ENCODE results near the gene CDY2B. TPM values are rescaled to one million over a fixed set of nuclear protein-coding genes. Genes with fewer than 3 reads are reported as not detected.
"Not testable (repeated sequence)": the region's sequence is repeated elsewhere in the genome, so short reads cannot be mapped to it uniquely, and the experiment has no call there.

The CDY2B gene, protein sequence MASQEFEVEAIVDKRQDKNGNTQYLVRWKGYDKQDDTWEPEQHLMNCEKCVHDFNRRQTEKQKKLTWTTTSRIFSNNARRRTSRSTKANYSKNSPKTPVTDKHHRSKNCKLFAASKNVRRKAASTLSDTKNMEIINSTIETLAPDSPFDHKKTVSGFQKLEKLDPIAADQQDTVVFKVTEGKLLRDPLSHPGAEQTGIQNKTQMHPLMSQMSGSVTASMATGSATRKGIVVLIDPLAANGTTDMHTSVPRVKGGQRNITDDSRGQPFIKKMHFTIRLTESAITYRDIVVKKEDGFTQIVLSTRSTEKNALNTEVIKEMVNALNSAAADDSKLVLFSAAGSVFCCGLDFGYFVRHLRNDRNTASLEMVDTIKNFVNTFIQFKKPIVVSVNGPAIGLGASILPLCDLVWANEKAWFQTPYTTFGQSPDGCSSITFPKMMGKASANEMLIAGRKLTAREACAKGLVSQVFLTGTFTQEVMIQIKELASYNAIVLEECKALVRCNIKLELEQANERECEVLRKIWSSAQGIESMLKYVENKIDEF
- total RNA-seq = not detected in 2 replicates

DNA sequence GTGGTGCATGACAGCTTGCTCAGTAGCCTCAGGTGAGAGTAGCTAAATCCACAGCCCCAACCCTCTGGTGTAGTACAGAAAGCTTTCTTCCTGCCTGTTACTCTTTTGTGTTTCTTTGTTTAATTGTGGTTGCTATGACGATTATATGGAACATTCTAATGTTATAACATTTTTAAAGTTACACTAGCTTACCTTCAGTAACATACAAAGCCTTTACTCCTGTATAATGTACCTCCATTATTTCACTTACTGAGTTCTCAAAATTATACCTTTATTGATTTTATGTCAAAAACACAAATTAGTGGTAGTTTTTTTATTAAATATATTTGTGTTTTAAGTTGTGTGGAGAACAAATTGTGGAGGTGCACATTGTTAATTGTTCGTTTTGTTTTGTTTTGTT is at the start of gene CDY2B:
CDY2B (minus strand) TSS at position 101 of the 400 bp plus-strand sequence. CDS start 328 bp downstream, outside the sequence.
- not testable (repeated sequence) for DNase-seq (ENCODE audit: low read depth in 2 of 2)

DNA sequence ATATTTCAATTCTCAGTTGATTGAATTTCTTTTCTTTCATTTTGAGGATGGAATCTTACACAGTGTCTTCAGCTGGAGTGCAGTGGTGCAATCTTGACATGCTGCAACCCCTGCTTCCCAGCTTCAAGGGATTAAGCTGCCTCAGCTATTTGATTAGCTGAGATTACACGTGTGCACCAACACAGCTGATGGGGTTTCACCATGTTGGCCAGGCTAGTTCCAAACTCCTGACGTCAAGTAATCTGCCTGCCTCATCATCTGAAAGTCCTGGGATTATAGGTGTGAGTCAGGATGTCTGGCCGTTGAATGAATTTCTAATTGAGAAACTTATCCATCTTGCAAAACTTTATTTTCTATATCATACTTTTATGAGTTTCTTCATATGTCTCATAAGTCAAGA is 28.0 kb upstream of the CDY2B start:
- not testable (repeated sequence) for DNase-seq (ENCODE audit: low read depth in 2 of 2)

DNA sequence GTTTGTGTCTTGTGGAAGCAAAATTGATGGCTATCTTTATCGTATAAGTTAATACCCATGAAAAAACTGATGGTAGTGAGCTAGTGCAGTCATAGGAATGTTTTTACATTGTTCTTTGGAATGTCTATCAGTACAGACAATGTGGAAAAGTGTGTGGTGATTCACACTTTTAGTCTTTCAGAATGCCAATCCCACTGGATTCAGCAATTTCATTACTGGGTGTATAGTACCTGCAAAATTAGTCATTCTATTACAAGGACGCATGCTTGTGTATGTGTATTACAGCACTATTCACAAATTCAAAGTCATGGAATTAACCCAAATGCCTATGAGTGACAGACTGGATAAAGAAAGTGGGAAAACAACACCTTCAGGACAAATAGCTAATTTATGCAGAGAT is 27.3 kb upstream of the CDY2B start:
- DNase-seq (ENCODE audit: low read depth in 2 of 2) = not testable (repeated sequence)

DNA sequence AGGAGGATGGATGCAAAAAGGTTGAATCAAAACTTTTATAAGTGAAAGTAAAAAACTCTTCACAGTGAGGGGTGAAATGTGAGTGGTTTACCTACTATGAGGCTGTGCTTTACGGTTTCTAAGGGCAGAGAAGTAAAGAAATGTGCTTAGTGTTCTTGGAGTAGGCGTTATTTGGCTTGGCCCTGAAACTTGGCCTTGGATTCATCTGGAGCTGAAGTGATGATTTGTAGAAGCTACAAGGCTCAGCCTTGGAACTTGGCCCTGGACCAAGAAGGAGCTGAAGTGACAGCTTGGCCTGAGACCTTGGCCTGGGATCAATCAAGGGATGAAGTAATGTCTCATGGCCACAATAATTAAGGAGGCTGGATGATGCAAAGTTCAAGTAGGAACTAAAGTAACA is 1.7 kb upstream of the CDY2B start:
- DNase-seq (ENCODE audit: low read depth in 2 of 2) = not testable (repeated sequence)

DNA sequence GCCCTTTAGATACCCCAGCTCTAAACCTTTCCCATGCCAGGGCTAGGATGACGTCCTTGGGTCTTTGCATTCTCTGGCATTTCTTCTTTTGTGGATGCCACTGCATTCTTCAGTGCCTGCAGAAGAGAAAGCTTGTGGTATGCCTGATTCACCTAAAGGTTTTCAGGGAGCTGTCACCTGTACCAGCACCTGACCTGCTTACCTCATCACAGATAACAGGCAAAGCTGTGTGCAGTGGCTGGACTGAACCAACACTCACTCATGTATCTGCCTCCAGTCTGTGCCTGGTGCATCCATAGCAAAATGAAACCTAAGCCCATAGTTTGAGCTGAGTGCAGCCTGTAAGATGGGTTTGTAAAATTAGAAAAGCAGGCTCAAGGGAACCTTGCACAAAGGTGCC is 3.3 kb downstream of the CDY2B start:
- DNase-seq (ENCODE audit: low read depth in 2 of 2) = not testable (repeated sequence)

DNA sequence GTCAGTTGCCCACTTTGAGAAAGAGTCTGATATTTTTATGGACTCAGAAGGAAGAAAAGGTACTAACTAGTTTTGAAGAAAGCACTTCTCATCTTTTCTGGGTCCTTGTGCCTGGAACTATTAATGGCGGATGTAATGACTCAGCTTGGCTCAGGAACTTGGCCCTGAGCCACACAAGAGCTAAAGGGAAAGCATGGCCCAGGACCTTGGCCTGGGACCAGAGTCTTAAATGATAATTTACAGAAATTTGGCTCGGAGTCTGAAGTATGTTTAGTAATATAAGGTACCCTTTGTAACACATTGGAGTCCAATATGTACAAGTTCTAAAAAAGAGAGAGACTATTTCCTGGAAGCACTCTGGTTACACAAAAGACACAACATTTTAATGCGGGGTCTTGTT is 4.6 kb downstream of the CDY2B start:
- not testable (repeated sequence) for DNase-seq (ENCODE audit: low read depth in 2 of 2)

DNA sequence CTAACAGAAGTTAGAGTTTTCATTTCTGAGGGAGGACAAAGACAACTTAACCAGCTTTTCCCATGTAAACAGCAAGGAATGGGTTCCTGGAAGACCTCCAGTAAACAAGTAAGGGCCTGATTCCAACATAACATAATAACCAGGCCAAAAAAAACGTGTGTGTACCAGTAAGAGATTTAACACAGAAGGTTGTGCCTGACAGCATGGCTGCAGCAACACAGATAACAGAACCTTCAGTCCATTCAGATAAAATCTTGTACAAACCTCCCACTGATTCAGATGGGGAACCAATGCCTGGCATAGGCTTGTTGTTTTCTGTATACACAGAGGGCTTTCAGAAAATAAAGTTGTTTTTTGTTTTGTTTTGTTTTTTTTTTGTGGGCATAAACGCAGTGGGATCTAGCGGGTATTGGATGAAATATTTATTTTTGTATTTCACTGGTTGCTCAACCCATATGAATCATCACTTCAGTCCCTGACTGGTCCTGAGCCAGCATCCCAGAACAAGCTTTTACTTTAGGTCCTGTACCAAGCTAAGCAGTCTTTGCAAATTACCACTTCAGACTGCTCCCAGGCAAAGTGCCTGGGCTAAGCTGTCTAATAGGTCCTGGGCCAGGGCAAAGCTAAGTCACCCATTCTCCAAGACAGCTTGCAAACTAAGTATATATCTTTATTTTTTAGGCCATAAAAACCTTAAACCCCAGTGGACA is 8.7 kb downstream of the CDY2B start:
- DNase-seq (ENCODE audit: low read depth in 2 of 2) = not testable (repeated sequence)

DNA sequence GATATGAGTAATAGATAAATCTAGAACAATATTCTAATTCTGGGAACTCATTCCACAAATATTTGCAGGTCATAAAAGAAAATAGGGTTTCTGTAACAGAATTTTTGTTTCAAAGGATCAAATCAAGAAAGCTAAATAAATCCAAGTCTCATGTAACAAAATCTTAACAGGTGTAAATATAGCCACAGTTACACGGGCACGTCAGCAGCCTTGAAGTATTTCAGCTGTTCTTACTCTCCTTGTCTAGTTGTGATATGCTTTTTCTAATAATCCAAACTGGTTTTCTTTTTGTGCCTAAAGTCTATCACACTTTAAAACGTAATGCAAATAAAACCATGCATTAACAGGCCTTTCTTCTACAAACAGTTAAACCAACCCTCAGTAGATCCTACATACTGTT is 9.3 kb downstream of the CDY2B start:
- not testable (repeated sequence) for DNase-seq (ENCODE audit: low read depth in 2 of 2)

DNA sequence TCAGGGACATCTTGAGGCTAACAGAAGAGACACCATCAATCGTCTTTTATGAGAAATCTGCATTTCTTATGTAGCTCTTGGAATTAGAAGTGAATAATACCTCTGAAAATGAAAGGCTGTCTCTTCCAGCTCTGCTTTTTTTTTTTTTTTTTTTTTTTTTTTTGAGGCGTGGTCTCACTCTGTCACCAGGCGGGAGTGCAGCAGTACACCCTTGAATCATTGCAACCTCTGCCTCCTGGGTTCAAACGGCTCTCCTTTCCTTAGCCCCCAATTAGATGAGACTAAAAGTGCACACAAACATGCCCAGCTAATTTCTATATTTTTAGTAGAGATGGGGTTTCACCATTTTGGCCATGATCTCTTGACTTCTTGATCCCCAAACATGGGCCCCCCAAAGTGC is 12.2 kb downstream of the CDY2B start:
- not testable (repeated sequence) for DNase-seq (ENCODE audit: low read depth in 2 of 2)

DNA sequence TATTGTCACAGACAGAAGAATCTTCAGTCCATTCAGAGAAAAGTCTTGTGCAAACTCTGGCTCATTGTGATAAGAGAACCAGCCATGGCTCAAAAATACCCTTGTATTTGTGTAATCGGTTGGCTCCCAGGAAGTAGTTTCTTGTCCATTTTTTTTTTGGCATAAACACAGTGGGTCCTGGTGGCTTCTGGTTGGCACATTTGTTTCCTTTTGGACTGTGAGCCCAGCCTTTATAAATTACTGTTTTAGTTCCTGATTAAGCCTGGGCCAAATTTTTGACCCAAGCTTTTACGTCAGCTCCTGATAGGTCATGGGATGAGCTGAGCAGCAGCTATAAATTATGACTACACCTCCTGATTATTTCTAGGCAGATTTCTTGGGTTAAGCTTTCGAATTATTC is 19.4 kb downstream of the CDY2B start:
- DNase-seq (ENCODE audit: low read depth in 2 of 2) = not testable (repeated sequence)

DNA sequence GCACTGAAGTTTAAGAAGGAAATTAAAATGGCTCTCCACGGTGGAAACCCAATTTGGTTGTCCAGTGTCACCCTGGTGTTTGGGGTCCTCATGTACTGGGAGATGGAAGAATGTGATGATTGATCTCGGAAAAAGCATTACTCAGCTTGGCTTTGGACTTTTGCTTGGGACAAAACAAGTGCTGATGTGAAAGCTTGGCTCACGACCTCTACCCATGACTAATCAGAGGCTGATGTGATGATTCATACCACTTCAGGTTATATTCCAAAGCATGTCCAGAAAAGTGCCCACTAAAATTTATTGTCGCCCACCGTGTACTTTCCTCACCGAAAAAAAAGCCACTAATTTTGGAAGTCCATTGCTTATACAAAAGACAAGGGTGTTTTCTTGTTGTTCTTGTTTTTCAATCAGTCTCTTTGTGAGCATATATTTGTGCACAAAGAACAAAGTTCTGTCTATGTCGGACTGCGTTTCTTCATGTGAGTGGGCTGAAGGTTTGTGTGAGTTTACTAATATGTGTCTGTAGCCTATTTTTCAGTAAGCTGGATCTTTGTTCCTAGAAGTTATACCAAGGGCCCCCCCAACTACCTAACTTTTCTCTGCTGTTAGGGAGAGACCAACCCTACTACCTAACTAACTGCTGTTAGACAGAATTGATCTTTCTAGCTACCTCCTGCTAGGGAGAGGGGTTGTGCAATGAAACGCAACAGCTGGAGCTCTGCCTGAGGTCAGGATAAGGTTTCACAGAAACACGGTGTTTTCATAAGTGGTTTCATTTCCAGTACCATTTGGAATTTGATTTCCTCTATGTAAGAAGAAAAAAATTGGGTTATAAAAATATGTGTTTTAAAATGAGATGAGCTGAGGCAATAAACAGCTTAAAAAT is 22.8 kb downstream of the CDY2B start:
- not testable (repeated sequence) for DNase-seq (ENCODE audit: low read depth in 2 of 2)

DNA sequence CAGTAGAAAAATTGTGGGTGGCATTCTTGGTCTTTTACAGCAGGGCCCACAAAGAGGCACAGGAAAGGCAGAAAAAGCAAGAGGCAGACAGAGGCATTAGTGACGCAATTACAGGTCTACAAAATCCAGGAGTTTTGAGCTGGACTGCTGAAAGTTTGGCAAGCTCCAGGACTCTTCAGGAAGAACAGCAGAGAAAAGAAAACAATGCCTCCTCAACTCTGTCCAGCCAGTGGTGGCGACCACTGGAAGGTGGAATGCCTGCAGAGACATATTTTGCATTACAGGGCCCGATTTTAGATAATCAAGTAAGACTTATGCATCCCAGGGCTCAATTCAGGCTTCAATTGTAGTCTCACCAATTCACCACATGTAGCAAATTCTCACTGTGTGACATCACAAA is 23.5 kb downstream of the CDY2B start:
- not testable (repeated sequence) for DNase-seq (ENCODE audit: low read depth in 2 of 2)

DNA sequence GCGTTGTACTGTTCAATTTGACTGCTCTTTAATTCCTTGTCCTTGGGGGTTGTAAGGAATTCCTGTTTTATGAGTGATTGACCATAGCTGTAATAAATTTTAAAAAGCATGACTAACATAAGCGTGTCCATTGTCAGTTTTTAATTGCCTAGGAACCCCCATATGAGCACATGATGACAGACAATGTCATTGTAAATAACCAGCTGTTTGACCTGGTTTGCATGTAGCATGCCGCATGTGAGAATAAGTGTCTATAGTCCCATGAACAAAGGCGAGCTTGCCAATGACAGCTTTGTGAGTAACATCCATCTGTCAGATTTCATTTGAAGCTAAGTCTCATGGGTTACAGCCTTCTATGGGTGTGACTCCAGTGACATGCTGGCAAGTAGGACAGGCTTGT is 30.9 kb downstream of the CDY2B start:
- DNase-seq (ENCODE audit: low read depth in 2 of 2) = not testable (repeated sequence)

DNA sequence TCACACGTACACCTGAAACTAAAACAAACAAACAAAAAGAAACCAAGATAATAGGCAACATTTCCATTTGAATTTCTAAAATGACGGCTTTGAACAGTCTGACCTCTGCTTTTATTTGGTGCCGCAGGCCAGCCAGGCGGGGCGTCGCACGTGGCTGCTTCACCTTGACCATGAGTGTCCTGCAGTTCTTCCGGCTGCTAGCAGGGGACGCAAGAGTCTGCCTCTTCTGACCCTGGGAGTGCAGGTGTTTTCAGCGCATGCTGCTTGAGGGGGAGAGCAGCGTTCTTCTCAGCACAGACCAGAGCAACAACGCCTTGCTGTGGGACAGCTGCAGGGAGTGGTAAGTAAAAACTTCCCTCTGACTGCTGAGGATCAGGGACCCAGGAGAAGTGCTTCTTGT is 47.9 kb downstream of the CDY2B start:
- DNase-seq (ENCODE audit: low read depth in 2 of 2) = not testable (repeated sequence)

Other genes with a start within 250 kb of the CDY2B start
- not detected in 2 replicates for gene CDY2A, start 145.6 kb upstream of the CDY2B start, total RNA-seq